GM23338 (cell line): ENCODE measurements around the gene ZBTB40.

Experiments used
- EZH2phosphoT487 ChIP-seq: fragments of 200-600 bp; sonication (generic); IDR thresholded peaks from one replicate; pipeline ENCODE4 v1.8.1; 2018; ENCODE audit warnings: antibody characterized with exemption; ENCODE audit not compliant: unreplicated experiment
- REST ChIP-seq: IDR thresholded peaks from one replicate; pipeline ENCODE4 v1.6.1; 2018; ENCODE audit warnings: antibody characterized with exemption; ENCODE audit not compliant: unreplicated experiment
- TF ChIP-seq, protein P1 (sequence below), 2 experiments: fragments of 200-600 bp in 1 of 2; sonication (generic) in 1 of 2; conservative IDR thresholded peaks; 2 replicates each; pipeline versions ENCODE4 v1.5.1 to v1.6.1; 2016 to 2017; ENCODE audit warnings: antibody characterized with exemption in 2 of 2, low read depth in 2 of 2, mild to moderate bottlenecking in 2 of 2, moderate library complexity in 1 of 2
- TF ChIP-seq, protein P2 (sequence below): IDR thresholded peaks from 2 replicates; pipeline ENCODE4 v1.6.1; 2016; ENCODE audit warnings: antibody characterized with exemption

DNA sequence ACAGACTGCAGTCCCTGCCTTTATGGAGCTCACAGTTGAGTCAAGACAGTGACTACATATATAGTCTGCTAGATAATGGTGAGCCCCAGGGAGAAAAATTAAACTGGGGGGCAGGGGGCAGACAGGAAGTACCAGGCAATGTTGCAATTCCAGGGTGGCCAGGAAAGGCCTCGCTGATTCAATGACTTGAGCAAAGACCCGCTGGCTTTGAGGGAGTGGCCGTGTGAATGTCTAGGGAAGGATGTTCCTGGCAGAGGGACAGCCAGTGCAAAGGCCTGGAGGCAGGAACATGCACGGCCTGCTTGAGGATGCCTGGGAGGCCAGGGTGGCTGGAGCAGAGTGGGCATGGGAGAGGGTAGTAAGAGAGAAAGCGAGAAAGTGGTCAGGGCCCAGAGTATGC lies 88.7 kb downstream of the ZBTB40 start:
- TF ChIP-seq REST (no peak), EZH2phosphoT487 (no peak)
- TF ChIP-seq, protein P1, sequence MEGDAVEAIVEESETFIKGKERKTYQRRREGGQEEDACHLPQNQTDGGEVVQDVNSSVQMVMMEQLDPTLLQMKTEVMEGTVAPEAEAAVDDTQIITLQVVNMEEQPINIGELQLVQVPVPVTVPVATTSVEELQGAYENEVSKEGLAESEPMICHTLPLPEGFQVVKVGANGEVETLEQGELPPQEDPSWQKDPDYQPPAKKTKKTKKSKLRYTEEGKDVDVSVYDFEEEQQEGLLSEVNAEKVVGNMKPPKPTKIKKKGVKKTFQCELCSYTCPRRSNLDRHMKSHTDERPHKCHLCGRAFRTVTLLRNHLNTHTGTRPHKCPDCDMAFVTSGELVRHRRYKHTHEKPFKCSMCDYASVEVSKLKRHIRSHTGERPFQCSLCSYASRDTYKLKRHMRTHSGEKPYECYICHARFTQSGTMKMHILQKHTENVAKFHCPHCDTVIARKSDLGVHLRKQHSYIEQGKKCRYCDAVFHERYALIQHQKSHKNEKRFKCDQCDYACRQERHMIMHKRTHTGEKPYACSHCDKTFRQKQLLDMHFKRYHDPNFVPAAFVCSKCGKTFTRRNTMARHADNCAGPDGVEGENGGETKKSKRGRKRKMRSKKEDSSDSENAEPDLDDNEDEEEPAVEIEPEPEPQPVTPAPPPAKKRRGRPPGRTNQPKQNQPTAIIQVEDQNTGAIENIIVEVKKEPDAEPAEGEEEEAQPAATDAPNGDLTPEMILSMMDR (conservative IDR thresholded peaks at IDR 0.05; ENCODE audit: low read depth in 2 of 2), result no peak
- TF ChIP-seq, protein P2, sequence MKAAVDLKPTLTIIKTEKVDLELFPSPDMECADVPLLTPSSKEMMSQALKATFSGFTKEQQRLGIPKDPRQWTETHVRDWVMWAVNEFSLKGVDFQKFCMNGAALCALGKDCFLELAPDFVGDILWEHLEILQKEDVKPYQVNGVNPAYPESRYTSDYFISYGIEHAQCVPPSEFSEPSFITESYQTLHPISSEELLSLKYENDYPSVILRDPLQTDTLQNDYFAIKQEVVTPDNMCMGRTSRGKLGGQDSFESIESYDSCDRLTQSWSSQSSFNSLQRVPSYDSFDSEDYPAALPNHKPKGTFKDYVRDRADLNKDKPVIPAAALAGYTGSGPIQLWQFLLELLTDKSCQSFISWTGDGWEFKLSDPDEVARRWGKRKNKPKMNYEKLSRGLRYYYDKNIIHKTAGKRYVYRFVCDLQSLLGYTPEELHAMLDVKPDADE, result no peak
